MG63 (cell line): Measurements from ENCODE around the gene CACNA2D3. TPM values are rescaled to one million over a fixed set of nuclear protein-coding genes. Genes with fewer than 3 reads are reported as not detected.

Source experiments
- DNase-seq: peaks from one replicate; pipeline ENCODE4 v3.0.0-alpha.2; 2020
- H3K27me3 ChIP-seq: fragments of 250-450 bp; sonication (Bioruptor Pico); 2 replicates; pipeline ENCODE4 v1.5.1; 2020; ENCODE audit warnings: mild to moderate bottlenecking, moderate library complexity
- H3K36me3 ChIP-seq: fragments of 250-450 bp; sonication (Bioruptor Pico); 2 replicates; pipeline ENCODE4 v1.5.1; 2020; ENCODE audit warnings: mild to moderate bottlenecking, moderate library complexity
- H3K4me3 ChIP-seq: fragments of 250-450 bp; sonication (Bioruptor Pico); 2 replicates; pipeline ENCODE4 v1.5.1; 2020; ENCODE audit warnings: mild to moderate bottlenecking, moderate library complexity
- H3K9me3 ChIP-seq: fragments of 250-450 bp; sonication (Bioruptor Pico); 2 replicates; pipeline ENCODE4 v1.5.1; 2020; ENCODE audit warnings: mild to moderate bottlenecking, moderate library complexity
- total RNA-seq: library from RNA; depleted of rRNA; stranded (reverse); fragments of >200 nt; shearing (Covaris generic); gene quantifications from 2 replicates; pipeline ENCODE4 v1.2.3, GENCODE V29; 2014; ENCODE audit warnings: low replicate concordance

Gene CACNA2D3
- total RNA-seq, 1 experiment from 2014 or later = 2.0 TPM

GRCh38 chr3:54776601-54777000 is 654.2 kb downstream of the CACNA2D3 start:
- Histone ChIP-seq H3K27me3 (no peaks in the 10 kb centered on the region), H3K9me3 (no peaks in the 10 kb centered on the region), H3K4me3 (no peak overlapping the region), H3K36me3 (no peaks in the 10 kb centered on the region)
- no peak for DNase-seq

- Histone ChIP-seq H3K9me3 (no peaks in the 10 kb centered on the region), H3K36me3 (no peaks in the 10 kb centered on the region), H3K27me3 (no peaks in the 10 kb centered on the region), H3K4me3 (no peak overlapping the region)
- DNase-seq = no peak
Measured at GRCh38 chr3:54777141-54777540, 654.8 kb downstream of the CACNA2D3 start.

GRCh38 chr3:54780336-54780735 is 658.0 kb downstream of the CACNA2D3 start:
- Histone ChIP-seq H3K36me3 (no peaks in the 10 kb centered on the region), H3K9me3 (no peaks in the 10 kb centered on the region), H3K4me3 (no peak overlapping the region), H3K27me3 (no peaks in the 10 kb centered on the region)
- no peak for DNase-seq

- H3K36me3 ChIP-seq = no peaks in the 10 kb centered on the region
- no peak overlapping the region for H3K4me3 ChIP-seq
- H3K9me3 ChIP-seq = no peaks in the 10 kb centered on the region
- H3K27me3 ChIP-seq = no peaks in the 10 kb centered on the region
- no peak for DNase-seq
Measured at GRCh38 chr3:54781728-54782127, 659.4 kb downstream of the CACNA2D3 start.

GRCh38 chr3:54783611-54784010 is 661.3 kb downstream of the CACNA2D3 start:
- no peaks in the 10 kb centered on the region for H3K27me3 ChIP-seq
- H3K9me3 ChIP-seq = no peaks in the 10 kb centered on the region
- no peaks in the 10 kb centered on the region for H3K36me3 ChIP-seq
- H3K4me3 ChIP-seq = no peak overlapping the region
- DNase-seq = no peak

GRCh38 chr3:54784021-54784420 is 661.7 kb downstream of the CACNA2D3 start:
- DNase-seq = no peak
- Histone ChIP-seq H3K4me3 (no peak overlapping the region), H3K9me3 (no peaks in the 10 kb centered on the region), H3K36me3 (no peaks in the 10 kb centered on the region), H3K27me3 (no peaks in the 10 kb centered on the region)

- H3K4me3 ChIP-seq = no peak overlapping the region
- no peaks in the 10 kb centered on the region for H3K36me3 ChIP-seq
- no peaks in the 10 kb centered on the region for H3K27me3 ChIP-seq
- DNase-seq = no peak
- H3K9me3 ChIP-seq = no peaks in the 10 kb centered on the region
Measured at GRCh38 chr3:54785976-54786375, 663.6 kb downstream of the CACNA2D3 start.

GRCh38 chr3:54790051-54790450 is 667.7 kb downstream of the CACNA2D3 start:
- Histone ChIP-seq H3K36me3 (no peaks in the 10 kb centered on the region), H3K27me3 (no peaks in the 10 kb centered on the region), H3K4me3 (no peak overlapping the region), H3K9me3 (no peaks in the 10 kb centered on the region)
- no peak for DNase-seq

GRCh38 chr3:54791501-54792156 is 669.3 kb downstream of the CACNA2D3 start:
- Histone ChIP-seq H3K9me3 (no peaks in the 10 kb centered on the region), H3K36me3 (no peaks in the 10 kb centered on the region), H3K4me3 (no peak overlapping the region), H3K27me3 (no peaks in the 10 kb centered on the region)
- no peak for DNase-seq

- H3K27me3 ChIP-seq = no peaks in the 10 kb centered on the region
- no peaks in the 10 kb centered on the region for H3K36me3 ChIP-seq
- no peak for DNase-seq
- no peak overlapping the region for H3K4me3 ChIP-seq
- H3K9me3 ChIP-seq = no peaks in the 10 kb centered on the region
Measured at GRCh38 chr3:54792584-54792983, 670.2 kb downstream of the CACNA2D3 start.

- Histone ChIP-seq H3K4me3 (no peak overlapping the region), H3K27me3 (no peaks in the 10 kb centered on the region), H3K36me3 (no peaks in the 10 kb centered on the region), H3K9me3 (no peaks in the 10 kb centered on the region)
- no peak for DNase-seq
Measured at GRCh38 chr3:54793171-54793570, 670.8 kb downstream of the CACNA2D3 start.

- H3K4me3 ChIP-seq = no peak overlapping the region
- no peaks in the 10 kb centered on the region for H3K27me3 ChIP-seq
- no peaks in the 10 kb centered on the region for H3K9me3 ChIP-seq
- H3K36me3 ChIP-seq = no peaks in the 10 kb centered on the region
- no peak for DNase-seq
Measured at GRCh38 chr3:54797111-54797510, 674.8 kb downstream of the CACNA2D3 start.

GRCh38 chr3:54800478-54800877 is 678.1 kb downstream of the CACNA2D3 start:
- DNase-seq = no peak
- Histone ChIP-seq H3K27me3 (no peaks in the 10 kb centered on the region), H3K9me3 (no peaks in the 10 kb centered on the region), H3K36me3 (no peaks in the 10 kb centered on the region), H3K4me3 (no peak overlapping the region)

- H3K27me3 ChIP-seq = no peaks in the 10 kb centered on the region
- H3K9me3 ChIP-seq = no peaks in the 10 kb centered on the region
- DNase-seq = no peak
- H3K4me3 ChIP-seq = no peak overlapping the region
- no peaks in the 10 kb centered on the region for H3K36me3 ChIP-seq
Measured at GRCh38 chr3:54801977-54802376, 679.6 kb downstream of the CACNA2D3 start.

GRCh38 chr3:54810401-54810800 is 688.0 kb downstream of the CACNA2D3 start:
- Histone ChIP-seq H3K27me3 (no peaks in the 10 kb centered on the region), H3K4me3 (no peak overlapping the region), H3K9me3 (no peaks in the 10 kb centered on the region), H3K36me3 (no peaks in the 10 kb centered on the region)
- no peak for DNase-seq

- H3K36me3 ChIP-seq = no peaks in the 10 kb centered on the region
- no peak for DNase-seq
- H3K9me3 ChIP-seq = no peaks in the 10 kb centered on the region
- H3K27me3 ChIP-seq = no peaks in the 10 kb centered on the region
- H3K4me3 ChIP-seq = no peak overlapping the region
Measured at GRCh38 chr3:54814224-54814623, 691.9 kb downstream of the CACNA2D3 start.

GRCh38 chr3:54817628-54818027 is 695.3 kb downstream of the CACNA2D3 start:
- no peaks in the 10 kb centered on the region for H3K27me3 ChIP-seq
- no peak overlapping the region for H3K4me3 ChIP-seq
- H3K9me3 ChIP-seq = no peaks in the 10 kb centered on the region
- no peaks in the 10 kb centered on the region for H3K36me3 ChIP-seq
- no peak for DNase-seq

GRCh38 chr3:54818486-54818885 is 696.1 kb downstream of the CACNA2D3 start:
- Histone ChIP-seq H3K27me3 (no peaks in the 10 kb centered on the region), H3K9me3 (no peaks in the 10 kb centered on the region), H3K36me3 (no peaks in the 10 kb centered on the region), H3K4me3 (no peak overlapping the region)
- no peak for DNase-seq

GRCh38 chr3:54818942-54819341 is 696.6 kb downstream of the CACNA2D3 start:
- H3K9me3 ChIP-seq = no peaks in the 10 kb centered on the region
- no peaks in the 10 kb centered on the region for H3K36me3 ChIP-seq
- no peak for DNase-seq
- no peaks in the 10 kb centered on the region for H3K27me3 ChIP-seq
- no peak overlapping the region for H3K4me3 ChIP-seq
